ENCODE results near the gene KATNIP. TPM values are rescaled to one million over a fixed set of nuclear protein-coding genes. Genes with fewer than 3 reads are reported as not detected.

KATNIP gene
- total and polyA plus RNA-seq, 2 of the 13 experiments (the other 11 are each of a cell fraction or from before 2014, with no cell fraction given), result 9.7 to 12.0 TPM

GRCh38 chr16:27579087-27579980 lies 29.4 kb downstream of the KATNIP start (continued):
- TF ChIP-seq HNF1A (IDR thresholded peaks at IDR 0.05; ENCODE audit: low read depth) (no peak), HNF1A (CRISPR knock-in tag; IDR thresholded peaks at IDR 0.05; ENCODE audit: borderline replicate concordance) (peak; percentile 75; the same call in 1 of the 2 replicates), ZNF276 (CRISPR knock-in tag; IDR thresholded peaks at IDR 0.05; ENCODE audit: low read depth) (no peak), NAIF1 (CRISPR knock-in tag; IDR thresholded peaks at IDR 0.05; ENCODE audit: borderline replicate concordance) (peak; percentile 68; the same call in 1 of the 2 replicates), ZBTB25 (CRISPR knock-in tag; IDR thresholded peaks at IDR 0.05) (0 out of 2 replicates have a peak, but pooled peaks have one; percentile 64), CERS6 (CRISPR knock-in tag; IDR thresholded peaks at IDR 0.05) (no peak), NFKBIZ (CRISPR knock-in tag; IDR thresholded peaks at IDR 0.05) (0 out of 2 replicates have a peak, but pooled peaks have one; percentile 3), ZNF644 (CRISPR knock-in tag; IDR thresholded peaks at IDR 0.05; ENCODE audit: low read depth) (peak; percentile 85), ZNF879 (CRISPR knock-in tag; IDR thresholded peaks at IDR 0.05) (no peak), ZNF326 (CRISPR knock-in tag; IDR thresholded peaks at IDR 0.05; ENCODE audit: borderline replicate concordance) (no peak), E2F2 (CRISPR knock-in tag; IDR thresholded peaks at IDR 0.05; ENCODE audit: borderline replicate concordance) (no peak), KDM1A (CRISPR knock-in tag; IDR thresholded peaks at IDR 0.05) (peak; percentile 14; the same call in 1 of the 2 replicates), MTF2 (CRISPR knock-in tag; IDR thresholded peaks at IDR 0.05; ENCODE audit: borderline replicate concordance) (no peak), ATF2 (CRISPR knock-in tag; IDR thresholded peaks at IDR 0.05) (no peak; the same call in 1 of the 2 replicates), ZBTB14 (CRISPR knock-in tag; IDR thresholded peaks at IDR 0.05) (no peak), PLRG1 (conservative IDR thresholded peaks at IDR 0.05) (no peak)

Data from HepG2 (cell line).